B cell (primary cell): ENCODE measurements around the gene KRT35. TPM values are rescaled to one million over a fixed set of nuclear protein-coding genes. Genes with fewer than 3 reads are reported as not detected.

ENCODE experiments used
- ATAC-seq: fragments of 200-7000 bp; cut with Tn5 transposase; one replicate; pipeline ENCODE4 v1.10.0; 2021; ENCODE audit warnings: low read depth, mild to moderate bottlenecking, moderate number of reproducible peaks, moderate library complexity
- CTCF ChIA-PET: fragments of 350-600 bp; sonication (Branson Sonifier 250); formaldehyde crosslinking; loops from one replicate; lab custom pipeline; 2021; ENCODE audit warnings: antibody characterized with exemption, inconsistent platforms; lab: Charles Lee
- POLR2A ChIA-PET: fragments of 350-600 bp; sonication (Branson Sonifier 250); formaldehyde crosslinking; loops from one replicate; lab custom pipeline; 2021; ENCODE audit warnings: antibody characterized with exemption; lab: Charles Lee
- DNase-seq: peaks from one replicate; pipeline ENCODE4 v3.0.0; 2013
- H2AFZ ChIP-seq: 2 replicates; pipeline ENCODE4 v1.6.1; 2012; ENCODE audit warnings: mild to moderate bottlenecking, low read depth, low read length; ENCODE audit not compliant: insufficient read depth, poor library complexity, severe bottlenecking
- H3K27ac ChIP-seq, 2 donors: 1 replicate in 1 of 2; 2 replicates in 1 of 2; pipeline ENCODE4 v1.5.1; 2012 to 2013; ENCODE audit warnings: low read length in 2 of 2, mild to moderate bottlenecking in 2 of 2, moderate library complexity in 1 of 2
- H3K27me3 ChIP-seq, 4 experiments: fragments of 200-600 bp in 1 of 4; sonication (generic) in 1 of 4; replicated peaks in 1 of 4; 1 replicate in 2 of 4; 2 replicates in 2 of 4; pipeline versions ENCODE4 v1.6.1 to v1.7.0; 2013 to 2016; ENCODE audit warnings: low read length in 3 of 4, mild to moderate bottlenecking in 2 of 4, mixed read lengths in 1 of 4, moderate library complexity in 1 of 4; ENCODE audit not compliant: insufficient read depth in 4 of 4, control insufficient read depth in 3 of 4; ENCODE audit errors: control extremely low read depth in 1 of 4
- H3K36me3 ChIP-seq, 2 experiments: replicated peaks in 1 of 2; 1 replicate in 1 of 2; 2 replicates in 1 of 2; pipeline versions ENCODE4 v1.6.1 to v1.7.1; 2013; ENCODE audit warnings: low read length in 1 of 2; ENCODE audit not compliant: insufficient read depth in 2 of 2, control insufficient read depth in 1 of 2; ENCODE audit errors: control extremely low read depth in 1 of 2, extremely low read depth in 1 of 2
- H3K4me1 ChIP-seq, 2 donors: fragments of 200-600 bp in 1 of 2; sonication (generic) in 1 of 2; 1 replicate in 1 of 2; 2 replicates in 1 of 2; pipeline versions ENCODE4 v1.5.1 to v1.6.1; 2013 to 2017; ENCODE audit warnings: low read length in 2 of 2; ENCODE audit not compliant: control insufficient read depth in 2 of 2, insufficient read depth in 2 of 2
- H3K4me2 ChIP-seq: replicated peaks from 2 replicates; pipeline ENCODE3; 2012; ENCODE audit warnings: mild to moderate bottlenecking, low read depth, low read length; ENCODE audit not compliant: poor library complexity, severe bottlenecking
- H3K4me3 ChIP-seq, 5 experiments: fragments of 200-600 bp in 1 of 5; sonication (generic) in 1 of 5; 1 replicate in 3 of 5; 2 replicates in 2 of 5; pipeline versions ENCODE4 v1.5.1 to v1.7.0; 2011 to 2016; ENCODE audit warnings: low read length in 4 of 5, mild to moderate bottlenecking in 4 of 5, low read depth in 2 of 5, control low read depth in 1 of 5, moderate library complexity in 1 of 5; ENCODE audit not compliant: insufficient read depth in 1 of 5; ENCODE audit errors: control extremely low read depth in 1 of 5, extremely low read depth in 1 of 5
- H3K79me2 ChIP-seq: fragments of 200-600 bp; sonication (generic); one replicate; pipeline ENCODE4 v1.6.0; 2016; ENCODE audit warnings: low read length; ENCODE audit not compliant: control insufficient read depth, insufficient read depth
- H3K9ac ChIP-seq: fragments of 200-600 bp; sonication (generic); 2 replicates; pipeline ENCODE4 v1.6.1; 2017; ENCODE audit warnings: mild to moderate bottlenecking, low read length, moderate library complexity
- H3K9me3 ChIP-seq, 3 donors: one replicate each; pipeline versions ENCODE4 v1.6.1 to v1.7.1; 2013; ENCODE audit warnings: low read length in 2 of 3; ENCODE audit not compliant: control insufficient read depth in 2 of 3, insufficient read depth in 1 of 3; ENCODE audit errors: control extremely low read depth in 1 of 3
- H4K20me1 ChIP-seq: 2 replicates; pipeline ENCODE4 v1.6.0; 2012; ENCODE audit warnings: mild to moderate bottlenecking, low read length; ENCODE audit not compliant: insufficient read depth, control insufficient read depth, poor library complexity, severe bottlenecking
- H3K27ac Mint-ChIP-seq: one replicate; pipeline ENCODE4 v1.8.0; 2021; ENCODE audit warnings: mixed read lengths
- H3K27me3 Mint-ChIP-seq: one replicate; pipeline ENCODE4 v1.8.0; 2021; ENCODE audit warnings: mixed read lengths
- H3K4me1 Mint-ChIP-seq: one replicate; pipeline ENCODE4 v1.8.0; 2021; ENCODE audit warnings: mixed read lengths
- H3K4me3 Mint-ChIP-seq: one replicate; pipeline ENCODE4 v1.8.0; 2021; ENCODE audit warnings: mixed read lengths
- H3K9me3 Mint-ChIP-seq: one replicate; pipeline ENCODE4 v1.8.0; 2022; ENCODE audit warnings: mixed read lengths; ENCODE audit not compliant: insufficient read depth
- EZH2 ChIP-seq: IDR thresholded peaks from 2 replicates; pipeline ENCODE4 v1.6.1; 2012; ENCODE audit warnings: borderline replicate concordance, low read depth, mild to moderate bottlenecking, moderate library complexity, low read length; ENCODE audit not compliant: insufficient read depth, poor library complexity, severe bottlenecking
- whole genome bisulfite sequencing: methylation state at CpG from one replicate; pipeline ENCODE4 v1.1.5; 2013; ENCODE audit warnings: missing lambda C conversion rate; ENCODE audit not compliant: insufficient coverage; 5-methylcytosine and 5-hydroxymethylcytosine counted together
- intact Hi-C: fragments of 100-400 bp; cut with micrococcal nuclease; formaldehyde crosslinking; loops from one replicate; pipeline ENCODE4 v1.10.0; 2022
- polyA plus RNA-seq: library from polyadenylated mRNA; depleted of rRNA; stranded (reverse); fragments of >200 nt; gene quantifications from 2 replicates; pipeline ENCODE4 v1.2.3, GENCODE V29; 2012
- total RNA-seq, 2 donors: library from RNA; stranded (reverse); fragments of 120-200 nt in 1 of 2; gene quantifications; 1 replicate in 1 of 2; 2 replicates in 1 of 2; pipeline versions ENCODE4 v1.2.3 to v1.2.4, GENCODE V29; 2013 to 2022
- TF ChIP-seq, protein P1 (sequence below): fragments of 200-600 bp; IDR thresholded peaks from one replicate; pipeline ENCODE4 v1.8.0; 2022; ENCODE audit warnings: antibody characterized with exemption, mild to moderate bottlenecking

The KRT35 gene
- total and polyA plus RNA-seq, 2 donors (not counting 1 experiment from before 2014, with no cell fraction given), result not detected

GRCh38 chr17:41507315-41507880, 26.4 kb upstream of the KRT35 start:
- no peak overlapping the region for H2AFZ ChIP-seq
- Mint-ChIP-seq H3K4me1 (peaks cover 3% of the 10 kb centered on the region), H3K27ac (no peak overlapping the region), H3K27me3 (peaks cover 7% of the 10 kb centered on the region), H3K4me3 (no peak overlapping the region), H3K9me3 (no peaks in the 10 kb centered on the region)
- peaks cover 0 to 3% of the 10 kb centered on the region in 2 donors for H3K4me1 ChIP-seq
- CTCF ChIA-PET, result no interaction called here
- H3K4me2 ChIP-seq, result no peak overlapping the region
- H3K4me3 ChIP-seq, result no peak overlapping the region
- POLR2A ChIA-PET, result no interaction called here
- ATAC-seq, result no peak
- WGBS, result 64% methylated on average over 10 of the region's 10 CpGs
- TF ChIP-seq, protein P1, sequence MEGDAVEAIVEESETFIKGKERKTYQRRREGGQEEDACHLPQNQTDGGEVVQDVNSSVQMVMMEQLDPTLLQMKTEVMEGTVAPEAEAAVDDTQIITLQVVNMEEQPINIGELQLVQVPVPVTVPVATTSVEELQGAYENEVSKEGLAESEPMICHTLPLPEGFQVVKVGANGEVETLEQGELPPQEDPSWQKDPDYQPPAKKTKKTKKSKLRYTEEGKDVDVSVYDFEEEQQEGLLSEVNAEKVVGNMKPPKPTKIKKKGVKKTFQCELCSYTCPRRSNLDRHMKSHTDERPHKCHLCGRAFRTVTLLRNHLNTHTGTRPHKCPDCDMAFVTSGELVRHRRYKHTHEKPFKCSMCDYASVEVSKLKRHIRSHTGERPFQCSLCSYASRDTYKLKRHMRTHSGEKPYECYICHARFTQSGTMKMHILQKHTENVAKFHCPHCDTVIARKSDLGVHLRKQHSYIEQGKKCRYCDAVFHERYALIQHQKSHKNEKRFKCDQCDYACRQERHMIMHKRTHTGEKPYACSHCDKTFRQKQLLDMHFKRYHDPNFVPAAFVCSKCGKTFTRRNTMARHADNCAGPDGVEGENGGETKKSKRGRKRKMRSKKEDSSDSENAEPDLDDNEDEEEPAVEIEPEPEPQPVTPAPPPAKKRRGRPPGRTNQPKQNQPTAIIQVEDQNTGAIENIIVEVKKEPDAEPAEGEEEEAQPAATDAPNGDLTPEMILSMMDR, result no peak
- no peak for TF ChIP-seq EZH2
- H3K9ac ChIP-seq, result no peak overlapping the region
- intact Hi-C loops, result no loop called here
- H3K27me3 ChIP-seq, result no peaks in the 10 kb centered on the region
- no peaks in the 10 kb centered on the region for H3K36me3 ChIP-seq
- H4K20me1 ChIP-seq, result no peaks in the 10 kb centered on the region
- no peaks in the 10 kb centered on the region for H3K9me3 ChIP-seq
- no peaks in the 10 kb centered on the region for H3K79me2 ChIP-seq
- DNase-seq, result no peak
- H3K27ac ChIP-seq, result no peak overlapping the region

- Histone ChIP-seq H3K4me3 (no peak overlapping the region), H3K27ac (no peak overlapping the region), H3K9ac (no peak overlapping the region), H4K20me1 (no peaks in the 10 kb centered on the region), H3K27me3 (no peaks in the 10 kb centered on the region), H2AFZ (no peak overlapping the region), H3K36me3 (no peaks in the 10 kb centered on the region), H3K79me2 (no peaks in the 10 kb centered on the region), H3K4me1 (peaks cover 0 to 3% of the 10 kb centered on the region in 2 donors), H3K4me2 (no peak overlapping the region), H3K9me3 (no peaks in the 10 kb centered on the region)
- Mint-ChIP-seq H3K27ac (no peak overlapping the region), H3K27me3 (peaks cover 4% of the 10 kb centered on the region), H3K4me1 (peaks cover 3% of the 10 kb centered on the region), H3K9me3 (no peaks in the 10 kb centered on the region), H3K4me3 (no peak overlapping the region)
- intact Hi-C loops, result no loop called here
- ATAC-seq (no peak), DNase-seq (no peak)
- ChIA-PET CTCF (interaction anchor here (1.2 kb wide), 1 partner anchor 43 kb away, joined by 4 read pairs; no protein-coding TSS in a partner anchor), POLR2A (no interaction called here)
- WGBS, result 76% methylated on average over 9 of the region's 14 CpGs
- TF ChIP-seq, protein P1, result no peak
- TF ChIP-seq EZH2, result no peak
Measured at GRCh38 chr17:41505809-41506767, 25.1 kb upstream of the KRT35 start.
